Astrocyte (in vitro differentiated cells and primary cell): ENCODE data around the gene TLE1. TPM values are rescaled to one million over a fixed set of nuclear protein-coding genes. Genes with fewer than 3 reads are reported as not detected.
A peak's percentile ranks its signal among the peaks of the same experiment; 100 is the strongest.

ENCODE experiments used
- DNase-seq: peaks from one replicate; pipeline ENCODE4 v3.0.0-alpha.2; 2010; ENCODE audit warnings: low read depth
- FAIRE-seq: peaks from 2 replicates; lab custom pipeline; 2011; peaks lifted over from hg19 to GRCh38; lab: Jason Lieb, UNC
- H2AFZ ChIP-seq: 2 replicates; pipeline ENCODE4 v1.6.0; 2012; ENCODE audit warnings: low read depth, low read length, inconsistent platforms
- H3K27ac ChIP-seq: 2 replicates; pipeline ENCODE4 v1.5.1; 2011; ENCODE audit warnings: low read depth, low read length, inconsistent platforms
- H3K27me3 ChIP-seq: 2 replicates; pipeline ENCODE4 v1.6.0; 2011; ENCODE audit warnings: low read length, inconsistent platforms; ENCODE audit not compliant: insufficient read depth
- H3K36me3 ChIP-seq: 2 replicates; pipeline ENCODE4 v1.5.1; 2011; ENCODE audit warnings: low read length, inconsistent platforms; ENCODE audit not compliant: insufficient read depth
- H3K4me1 ChIP-seq: 2 replicates; pipeline ENCODE4 v1.5.1; 2011; ENCODE audit warnings: low read length, inconsistent platforms; ENCODE audit not compliant: insufficient read depth
- H3K4me2 ChIP-seq: 2 replicates; pipeline ENCODE4 v1.6.0; 2012; ENCODE audit warnings: low read length, inconsistent platforms
- H3K4me3 ChIP-seq: 2 replicates; pipeline ENCODE4 v1.5.1; 2011; ENCODE audit warnings: low read depth, mild to moderate bottlenecking, low read length, inconsistent platforms; ENCODE audit not compliant: insufficient read depth
- H3K79me2 ChIP-seq: 2 replicates; pipeline ENCODE4 v1.6.0; 2012; ENCODE audit warnings: mild to moderate bottlenecking, low read length, inconsistent platforms; ENCODE audit not compliant: insufficient read depth
- H3K9ac ChIP-seq: 2 replicates; pipeline ENCODE4 v1.6.0; 2012; ENCODE audit warnings: mild to moderate bottlenecking, low read length, inconsistent platforms
- H3K9me3 ChIP-seq: 2 replicates; pipeline ENCODE4 v1.5.1; 2012; ENCODE audit warnings: low read depth, mild to moderate bottlenecking, low read length, inconsistent platforms; ENCODE audit not compliant: insufficient read depth
- H4K20me1 ChIP-seq: 2 replicates; pipeline ENCODE4 v1.6.0; 2012; ENCODE audit warnings: low read length, inconsistent platforms; ENCODE audit not compliant: insufficient read depth
- H3K27ac Mint-ChIP-seq: one replicate; pipeline ENCODE4 v1.8.0; 2021; ENCODE audit warnings: mild to moderate bottlenecking, mixed read lengths; ENCODE audit not compliant: unreplicated experiment
- H3K27me3 Mint-ChIP-seq: one replicate; pipeline ENCODE4 v1.8.0; 2021; ENCODE audit warnings: low read depth, mixed read lengths; ENCODE audit not compliant: unreplicated experiment
- H3K36me3 Mint-ChIP-seq: one replicate; pipeline ENCODE4 v1.8.0; 2021; ENCODE audit warnings: low read depth, mixed read lengths; ENCODE audit not compliant: unreplicated experiment
- H3K4me1 Mint-ChIP-seq: one replicate; pipeline ENCODE4 v1.8.0; 2021; ENCODE audit warnings: low read depth, mixed read lengths; ENCODE audit not compliant: unreplicated experiment
- H3K4me3 Mint-ChIP-seq: one replicate; pipeline ENCODE4 v1.8.0; 2021; ENCODE audit warnings: mild to moderate bottlenecking, moderate library complexity, mixed read lengths; ENCODE audit not compliant: unreplicated experiment
- H3K9me3 Mint-ChIP-seq: one replicate; pipeline ENCODE4 v1.8.0; 2021; ENCODE audit warnings: mild to moderate bottlenecking, mixed read lengths; ENCODE audit not compliant: unreplicated experiment
- EZH2 ChIP-seq: IDR thresholded peaks from 2 replicates; pipeline ENCODE4 v1.6.1; 2012; ENCODE audit warnings: mild to moderate bottlenecking, low read length, inconsistent platforms; ENCODE audit not compliant: insufficient read depth
- total RNA-seq: library from RNA; stranded (reverse); gene quantifications from 2 replicates; pipeline ENCODE4 v1.2.1, GENCODE V29; 2021
- TF ChIP-seq, protein P1 (sequence below): IDR thresholded peaks from 2 replicates; pipeline ENCODE4 v1.5.1; 2011; ENCODE audit warnings: low read depth, mild to moderate bottlenecking, inconsistent platforms, low read length, moderate library complexity; ENCODE audit not compliant: insufficient read depth

Gene TLE1
- total RNA-seq, 1 donor from 2014 or later = 29.6 TPM

DNA sequence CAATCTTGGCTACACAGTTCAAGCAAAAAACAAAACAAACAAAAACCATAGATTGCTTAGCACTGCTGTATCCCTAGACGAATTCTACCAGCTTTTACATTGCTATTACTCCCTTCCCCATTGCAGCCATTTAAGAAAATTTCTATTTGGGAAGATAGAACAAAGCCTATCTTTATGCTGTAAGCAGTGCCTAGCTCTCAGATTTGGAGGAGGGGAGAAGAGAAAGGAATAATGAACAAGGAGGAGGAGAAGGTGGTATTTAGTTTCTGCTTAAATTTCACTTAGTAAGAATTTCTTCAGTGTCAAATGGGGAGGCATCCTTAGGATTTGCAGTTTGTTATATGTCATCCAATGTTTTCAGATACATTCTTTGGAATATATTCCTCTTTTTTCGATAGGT lies 16.2 kb upstream of the TLE1 start:
- Histone ChIP-seq H3K9ac (no peak overlapping the region), H3K4me1 (no peaks in the 10 kb centered on the region), H3K9me3 (no peaks in the 10 kb centered on the region), H2AFZ (no peak overlapping the region), H3K4me3 (no peak overlapping the region), H3K4me2 (no peak overlapping the region), H3K36me3 (no peaks in the 10 kb centered on the region), H3K79me2 (no peaks in the 10 kb centered on the region), H3K27me3 (no peaks in the 10 kb centered on the region), H3K27ac (no peak overlapping the region), H4K20me1 (no peaks in the 10 kb centered on the region)
- Mint-ChIP-seq H3K4me3 (no peak overlapping the region), H3K36me3 (no peaks in the 10 kb centered on the region), H3K27me3 (peaks cover 3% of the 10 kb centered on the region), H3K27ac (no peak overlapping the region), H3K9me3 (peaks cover 3% of the 10 kb centered on the region), H3K4me1 (no peaks in the 10 kb centered on the region)
- DNase-seq (no peak), FAIRE-seq (no peak)
- TF ChIP-seq EZH2 = no peak
- TF ChIP-seq, protein P1, sequence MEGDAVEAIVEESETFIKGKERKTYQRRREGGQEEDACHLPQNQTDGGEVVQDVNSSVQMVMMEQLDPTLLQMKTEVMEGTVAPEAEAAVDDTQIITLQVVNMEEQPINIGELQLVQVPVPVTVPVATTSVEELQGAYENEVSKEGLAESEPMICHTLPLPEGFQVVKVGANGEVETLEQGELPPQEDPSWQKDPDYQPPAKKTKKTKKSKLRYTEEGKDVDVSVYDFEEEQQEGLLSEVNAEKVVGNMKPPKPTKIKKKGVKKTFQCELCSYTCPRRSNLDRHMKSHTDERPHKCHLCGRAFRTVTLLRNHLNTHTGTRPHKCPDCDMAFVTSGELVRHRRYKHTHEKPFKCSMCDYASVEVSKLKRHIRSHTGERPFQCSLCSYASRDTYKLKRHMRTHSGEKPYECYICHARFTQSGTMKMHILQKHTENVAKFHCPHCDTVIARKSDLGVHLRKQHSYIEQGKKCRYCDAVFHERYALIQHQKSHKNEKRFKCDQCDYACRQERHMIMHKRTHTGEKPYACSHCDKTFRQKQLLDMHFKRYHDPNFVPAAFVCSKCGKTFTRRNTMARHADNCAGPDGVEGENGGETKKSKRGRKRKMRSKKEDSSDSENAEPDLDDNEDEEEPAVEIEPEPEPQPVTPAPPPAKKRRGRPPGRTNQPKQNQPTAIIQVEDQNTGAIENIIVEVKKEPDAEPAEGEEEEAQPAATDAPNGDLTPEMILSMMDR = no peak

DNA sequence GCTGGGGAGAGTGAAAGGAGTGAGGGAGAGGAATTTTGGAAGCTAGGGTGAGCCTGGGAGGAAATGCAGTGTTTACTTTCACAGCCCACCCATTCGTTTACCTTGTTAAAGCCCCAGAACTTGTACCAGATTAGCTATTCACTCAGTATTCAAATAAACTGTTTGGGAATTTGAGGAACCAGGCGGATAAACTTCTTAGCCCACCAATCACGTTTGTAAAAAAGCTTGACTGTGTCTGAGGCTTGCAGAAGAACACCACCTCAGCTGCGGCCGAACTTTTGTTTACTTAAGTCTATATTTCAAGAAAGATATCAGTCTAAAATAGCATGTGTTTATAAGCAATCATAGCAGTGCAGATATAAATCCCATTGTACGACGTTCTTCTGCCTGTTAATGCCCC lies 5.2 kb upstream of the TLE1 start:
- H3K4me1 ChIP-seq = peaks cover 4% of the 10 kb centered on the region
- no peaks in the 10 kb centered on the region for H3K9me3 Mint-ChIP-seq
- no peak overlapping the region for H3K4me3 ChIP-seq
- no peaks in the 10 kb centered on the region for H3K4me1 Mint-ChIP-seq
- no peak overlapping the region for H3K27ac ChIP-seq
- no peak overlapping the region for H3K27ac Mint-ChIP-seq
- no peak for TF ChIP-seq EZH2
- TF ChIP-seq, protein P1 = no peak
- H4K20me1 ChIP-seq = no peaks in the 10 kb centered on the region
- no peaks in the 10 kb centered on the region for H3K36me3 Mint-ChIP-seq
- no peak overlapping the region for H3K4me2 ChIP-seq
- H3K27me3 Mint-ChIP-seq = peaks cover 13% of the 10 kb centered on the region
- FAIRE-seq = no peak
- H3K79me2 ChIP-seq = no peaks in the 10 kb centered on the region
- no peak overlapping the region for H3K4me3 Mint-ChIP-seq
- no peaks in the 10 kb centered on the region for H3K9me3 ChIP-seq
- no peak for DNase-seq
- H3K9ac ChIP-seq = no peak overlapping the region
- H2AFZ ChIP-seq = no peak overlapping the region
- H3K27me3 ChIP-seq = peaks cover 8% of the 10 kb centered on the region
- H3K36me3 ChIP-seq = no peaks in the 10 kb centered on the region

- no peaks in the 10 kb centered on the region for H3K36me3 ChIP-seq
- H3K27ac ChIP-seq = no peak overlapping the region
- peaks cover 13% of the 10 kb centered on the region for H3K27me3 Mint-ChIP-seq
- peak; percentile 77 for DNase-seq
- H3K27ac Mint-ChIP-seq = no peak overlapping the region
- H4K20me1 ChIP-seq = no peaks in the 10 kb centered on the region
- H3K4me1 Mint-ChIP-seq = no peaks in the 10 kb centered on the region
- H3K4me1 ChIP-seq = peaks cover 4% of the 10 kb centered on the region
- H3K79me2 ChIP-seq = no peaks in the 10 kb centered on the region
- no peaks in the 10 kb centered on the region for H3K9me3 ChIP-seq
- no peak overlapping the region for H3K9ac ChIP-seq
- H3K4me3 ChIP-seq = no peak overlapping the region
- H3K4me3 Mint-ChIP-seq = no peak overlapping the region
- peaks cover 8% of the 10 kb centered on the region for H3K27me3 ChIP-seq
- H3K9me3 Mint-ChIP-seq = no peaks in the 10 kb centered on the region
- FAIRE-seq = peak; percentile 39
- H3K4me2 ChIP-seq = no peak overlapping the region
- no peaks in the 10 kb centered on the region for H3K36me3 Mint-ChIP-seq
- TF ChIP-seq EZH2 = no peak
- TF ChIP-seq, protein P1 = no peak
- no peak overlapping the region for H2AFZ ChIP-seq
These were observed 4.5 kb upstream of the TLE1 start for GRCh38 chr9:81693671-81694378.
